ENCODE measurements around the gene PDZD7.

PDZD7 gene

DNA sequence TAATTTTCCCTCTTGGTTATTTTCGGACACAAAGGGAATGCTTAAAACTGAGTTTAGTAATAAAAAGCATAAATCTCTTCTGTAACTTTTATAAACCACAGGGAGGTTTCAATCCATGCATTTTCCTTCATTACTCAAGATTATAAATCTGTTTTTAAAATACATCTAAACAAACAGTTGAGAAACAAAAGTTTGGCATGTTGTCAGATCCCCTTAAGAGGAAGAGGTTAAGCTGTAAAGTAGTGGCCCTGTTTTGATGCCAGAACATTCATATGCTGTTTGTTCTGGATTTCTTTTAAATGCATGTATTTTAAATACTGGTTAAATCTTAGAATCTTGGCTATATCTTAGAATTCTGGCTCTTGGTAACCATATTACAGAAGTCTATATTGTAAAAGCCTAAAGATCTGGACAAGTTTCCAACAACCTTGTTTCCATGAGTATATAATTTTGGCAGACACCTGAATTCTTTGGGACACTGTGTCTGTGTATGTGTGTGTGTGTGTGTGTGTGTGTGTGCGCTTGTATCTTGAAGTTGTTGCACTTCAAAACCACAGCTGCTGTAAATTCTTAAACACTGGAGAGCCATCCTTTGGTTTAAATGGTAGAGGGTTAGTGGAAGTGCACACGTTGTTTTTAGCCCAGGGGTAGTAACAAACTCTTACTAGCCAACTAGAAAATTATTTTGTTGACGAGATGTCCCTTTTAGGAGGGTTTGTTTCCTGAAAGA lies 68.4 kb downstream of the PDZD7 start:
- no peak for ATAC-seq

GRCh38 chr10:100960251-100960650 lies 70.7 kb downstream of the PDZD7 start:
- no peak for ATAC-seq
